RKO (cell line): Measurements from ENCODE around the gene TAF6.

ENCODE experiments used
- DNase-seq: peaks from one replicate; pipeline ENCODE4 v3.0.0-alpha.2; 2016; ENCODE audit warnings: low spot score

The TAF6 gene

DNA sequence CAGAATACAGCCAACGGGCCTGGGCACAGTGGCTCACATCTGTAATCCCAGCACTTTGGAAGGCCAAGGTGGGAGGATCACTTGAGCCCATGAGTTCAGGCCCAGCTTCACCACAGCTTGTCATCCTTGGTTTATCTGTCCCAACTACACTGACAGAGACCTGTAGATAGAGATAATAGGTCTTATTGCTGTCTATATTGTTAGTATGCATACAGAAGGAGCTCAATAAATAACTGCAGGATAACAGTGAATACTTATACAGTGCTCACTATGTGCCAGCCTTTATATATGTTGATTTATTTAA is 1.5 kb upstream of the TAF6 start:
- no peak for DNase-seq

DNA sequence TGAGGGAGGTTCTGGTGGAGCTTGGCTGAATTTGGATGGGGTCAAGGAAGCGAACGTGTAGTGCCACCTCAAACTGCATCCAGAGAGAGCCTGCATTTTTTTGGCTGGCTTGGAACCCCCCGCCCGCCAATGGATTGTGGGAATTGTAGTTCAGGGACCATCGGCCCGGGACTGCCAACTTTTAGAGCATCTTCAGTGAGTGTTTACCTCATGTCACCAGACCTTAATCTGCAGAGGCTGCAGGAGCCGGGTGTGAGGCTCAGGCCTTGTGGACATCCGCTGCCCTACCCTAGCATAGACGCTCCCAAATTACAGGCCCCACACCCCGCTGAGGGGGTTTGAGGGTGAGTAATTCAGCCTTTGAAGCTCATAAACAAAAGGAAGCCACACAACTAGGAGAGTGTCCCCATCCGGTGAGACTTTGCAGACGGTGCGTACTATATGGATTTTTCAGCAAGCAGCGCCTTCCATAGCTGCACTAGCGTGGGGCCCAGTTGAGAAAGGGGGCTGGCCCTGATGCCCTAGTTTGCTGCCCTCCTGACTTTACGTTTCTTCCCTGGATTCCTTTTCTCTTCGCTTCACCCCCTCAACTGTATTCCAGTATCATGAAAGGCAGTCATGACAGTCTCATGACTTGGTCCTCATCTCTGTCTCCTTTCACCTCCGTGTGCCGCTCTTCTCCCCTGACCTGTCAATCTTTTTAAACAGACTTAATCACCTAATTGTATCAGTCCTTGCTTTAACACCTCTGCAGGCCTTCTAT is 993 bp upstream of the TAF6 start:
- peak; percentile 92 for DNase-seq

GRCh38 chr7:100118388-100119071 is 628 bp downstream of the TAF6 start:
- peak; percentile 83 for DNase-seq

GRCh38 chr7:100115026-100115425 is 4.1 kb downstream of the TAF6 start:
- no peak for DNase-seq

- DNase-seq = no peak
These were observed 7.2 kb downstream of the TAF6 start for GRCh38 chr7:100111914-100112313.

GRCh38 chr7:100111156-100111555 is 8.0 kb downstream of the TAF6 start:
- DNase-seq = no peak

- DNase-seq = no peak
These were observed 9.5 kb downstream of the TAF6 start for GRCh38 chr7:100109521-100110163.

- no peak for DNase-seq
These were observed 11.3 kb downstream of the TAF6 start for GRCh38 chr7:100107890-100108289.

GRCh38 chr7:100107125-100107737 is 11.9 kb downstream of the TAF6 start:
- DNase-seq = no peak

DNA sequence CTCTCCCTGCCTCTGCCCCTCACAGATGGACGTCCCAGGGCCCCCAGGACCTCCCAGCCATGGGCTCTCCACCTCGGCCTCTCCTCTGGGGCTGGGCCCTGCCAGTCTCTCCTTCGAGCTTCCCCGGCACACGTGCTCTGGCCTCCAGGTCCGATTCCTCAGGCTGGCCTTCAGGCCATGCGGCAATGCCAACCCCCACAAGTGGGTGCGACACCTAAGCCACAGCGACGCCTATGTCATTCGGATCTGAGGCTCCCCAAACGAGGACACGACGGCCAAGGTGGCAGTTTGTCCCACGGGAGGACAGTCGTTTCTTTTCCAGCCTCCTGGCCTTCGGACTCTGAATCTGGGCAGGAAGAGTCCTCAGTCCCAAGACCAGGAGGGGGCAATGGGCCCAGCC is 12.5 kb downstream of the TAF6 start:
- DNase-seq = no peak

DNA sequence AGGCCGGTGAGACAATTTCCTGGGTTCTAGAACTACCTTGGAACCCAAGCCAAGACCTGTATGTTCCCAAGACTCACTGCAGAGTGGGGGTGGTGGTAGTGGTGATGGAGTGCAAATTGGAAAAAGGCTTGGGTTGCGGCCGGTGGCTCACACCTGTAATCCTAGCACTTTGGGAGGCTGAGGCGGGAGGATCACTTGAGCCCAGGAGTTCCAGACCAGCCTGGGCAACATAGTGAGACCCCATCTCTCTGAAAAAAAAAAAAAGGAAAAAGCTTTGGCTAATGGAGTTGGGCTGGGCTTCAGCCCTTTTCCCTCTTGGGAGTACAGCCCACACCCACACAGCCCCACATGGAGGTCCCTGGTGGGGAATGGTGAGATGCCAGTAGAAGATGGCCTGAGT is 13.6 kb downstream of the TAF6 start:
- DNase-seq = no peak

- peak; percentile 58 for DNase-seq
These were observed 16.0 kb downstream of the TAF6 start for GRCh38 chr7:100102950-100103840.

GRCh38 chr7:100101016-100101862 is 17.9 kb downstream of the TAF6 start, which contains the start of the genes AP4M1 and MCM7:
TSS of gene AP4M1 (plus strand) at chr7:100101643. CDS start at chr7:100101715, 72 bp downstream.
TSS of gene MCM7 (minus strand) at chr7:100101397. CDS start at chr7:100101294, 103 bp downstream.
- peak; percentile 100 for DNase-seq

DNA sequence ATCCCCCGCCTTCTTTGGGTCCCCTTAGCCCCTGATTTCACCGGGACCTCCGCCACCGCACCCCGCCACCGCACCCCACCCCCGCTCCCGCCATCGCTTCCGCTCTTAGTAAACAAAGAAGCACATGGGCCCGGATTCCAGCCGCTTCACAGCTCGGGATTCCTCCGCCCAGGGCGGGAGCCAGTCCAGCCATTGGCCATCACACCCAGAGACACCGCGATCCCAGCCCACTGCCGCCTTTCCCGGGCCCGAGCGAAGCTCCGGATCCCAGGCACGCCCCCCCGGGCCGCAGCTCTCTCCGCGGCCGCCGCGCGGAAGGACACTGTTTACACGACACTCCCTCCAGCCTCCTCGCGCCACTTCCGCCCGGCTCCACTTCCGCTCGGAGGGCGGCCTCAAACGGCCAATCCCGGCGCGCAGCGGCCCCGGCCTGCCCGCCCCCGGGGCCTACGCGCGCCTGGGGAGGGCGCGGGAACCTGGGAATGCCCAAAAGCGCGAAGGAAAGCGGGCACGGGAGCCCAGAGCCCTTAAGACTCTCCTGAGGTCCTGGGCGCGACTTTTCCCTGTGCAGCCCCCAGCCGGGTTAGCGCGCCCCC is 18.6 kb downstream of the TAF6 start:
- DNase-seq = peak; percentile 95

DNA sequence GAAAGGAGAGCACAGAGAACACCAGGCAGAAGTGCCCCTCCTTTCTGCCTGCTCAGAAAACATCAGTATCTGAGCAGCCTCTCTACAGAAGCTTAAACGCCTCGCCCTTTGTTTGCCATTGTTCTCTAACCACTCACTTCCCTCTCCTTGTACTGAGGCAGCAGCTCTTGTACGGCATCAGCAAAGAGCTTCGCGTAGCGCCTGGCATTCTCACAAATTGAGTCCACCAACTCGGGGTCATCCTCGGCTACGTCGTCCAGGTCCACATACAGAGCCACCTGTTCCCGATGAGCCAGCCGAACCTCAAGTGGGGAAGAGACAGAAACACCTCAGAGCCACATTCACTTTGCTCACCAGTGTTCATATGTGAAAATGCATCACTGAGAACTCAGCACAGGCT is 19.7 kb downstream of the TAF6 start:
- no peak for DNase-seq

GRCh38 chr7:100098913-100099312 is 20.2 kb downstream of the TAF6 start:
- DNase-seq = no peak

- no peak for DNase-seq
These were observed 23.5 kb downstream of the TAF6 start for GRCh38 chr7:100095704-100096103.

GRCh38 chr7:100095289-100095688 is 23.9 kb downstream of the TAF6 start:
- DNase-seq = no peak

GRCh38 chr7:100093925-100094486 is 25.2 kb downstream of the TAF6 start:
- no peak for DNase-seq

DNA sequence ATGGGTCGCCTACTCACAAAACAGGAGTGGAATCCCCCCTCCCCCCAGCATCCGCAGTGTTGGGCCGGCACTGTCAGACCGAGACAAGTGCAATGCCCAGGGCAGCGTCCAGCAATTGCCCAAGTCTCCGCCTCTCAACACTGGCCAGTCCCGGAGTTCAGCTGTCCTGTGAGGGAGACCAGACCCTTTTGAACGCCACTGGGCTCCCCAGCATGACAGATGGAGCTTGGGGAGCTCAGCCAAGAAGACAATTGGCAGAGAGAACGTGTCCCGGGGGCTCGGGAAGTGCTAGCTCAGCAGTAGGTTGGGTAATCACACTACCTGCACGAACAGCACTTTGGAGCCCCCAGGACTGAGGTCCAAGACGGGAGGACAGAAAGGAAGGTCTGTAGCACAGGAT is 25.7 kb downstream of the TAF6 start:
- DNase-seq = no peak
